Measurements from ENCODE around the gene VILL.

- TF ChIP-seq, protein P1, sequence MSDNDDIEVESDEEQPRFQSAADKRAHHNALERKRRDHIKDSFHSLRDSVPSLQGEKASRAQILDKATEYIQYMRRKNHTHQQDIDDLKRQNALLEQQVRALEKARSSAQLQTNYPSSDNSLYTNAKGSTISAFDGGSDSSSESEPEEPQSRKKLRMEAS (IDR thresholded peaks at IDR 0.05; ENCODE audit: low read depth) = peak; percentile 73
- TF ChIP-seq SMC3 (IDR thresholded peaks at IDR 0.05; ENCODE audit: low read depth, low read length) (no peak), MXI1 (IDR thresholded peaks at IDR 0.05; ENCODE audit: low read depth, low read length) (no peak), YY1 (IDR thresholded peaks at IDR 0.05; ENCODE audit: low read depth) (no peak; the same call in 1 of the 2 replicates), POLR2AphosphoS5 (IDR thresholded peaks at IDR 0.05; ENCODE audit: low read depth, low read length) (no peak)
These were observed 40.7 kb downstream of the VILL start for GRCh38 chr3:38031022-38031994.

All from SK-N-SH (cell line).